Kidney (tissue), 14 donors: Measurements from ENCODE around the gene MINDY4B. TPM values are rescaled to one million over a fixed set of nuclear protein-coding genes. Genes with fewer than 3 reads are reported as not detected.

Source experiments
- DNase-seq, 5 donors: peaks; one replicate each; pipeline ENCODE4 v3.0.0-alpha.2; 2013 to 2020
- FAIRE-seq: peaks from 2 replicates; lab custom pipeline; 2012; peaks lifted over from hg19 to GRCh38; lab: Jason Lieb, UNC
- H3K27ac ChIP-seq, 2 donors: one replicate each; pipeline ENCODE4 v1.7.0; 2013; ENCODE audit warnings: low read depth in 2 of 2, low read length in 2 of 2, inconsistent platforms in 1 of 2
- H3K27me3 ChIP-seq: one replicate; pipeline ENCODE4 v1.7.1; 2013; ENCODE audit warnings: low read length, inconsistent platforms; ENCODE audit not compliant: control insufficient read depth, insufficient read depth
- H3K36me3 ChIP-seq, 3 donors: one replicate each; pipeline versions ENCODE4 v1.7.0 to v1.7.1; 2013; ENCODE audit warnings: low read length in 3 of 3, control low read depth in 1 of 3, inconsistent platforms in 1 of 3; ENCODE audit not compliant: insufficient read depth in 3 of 3, control insufficient read depth in 2 of 3
- H3K4me1 ChIP-seq, 3 donors: one replicate each; pipeline versions ENCODE4 v1.7.0 to v1.7.1; 2013; ENCODE audit warnings: low read length in 3 of 3, inconsistent platforms in 1 of 3, low read depth in 1 of 3; ENCODE audit not compliant: control insufficient read depth in 2 of 3, insufficient read depth in 2 of 3
- H3K4me3 ChIP-seq, 3 donors: one replicate each; pipeline versions ENCODE4 v1.7.0 to v1.8.1; 2013; ENCODE audit warnings: low read length in 3 of 3, control low read depth in 1 of 3, inconsistent platforms in 1 of 3
- H3K9ac ChIP-seq, 3 donors: one replicate each; pipeline versions ENCODE4 v1.7.0 to v1.7.1; 2013; ENCODE audit warnings: low read length in 3 of 3, control low read depth in 1 of 3, inconsistent platforms in 1 of 3
- H3K9me3 ChIP-seq, 3 donors: one replicate each; pipeline versions ENCODE4 v1.7.0 to v1.7.1; 2013; ENCODE audit warnings: low read length in 3 of 3, control low read depth in 1 of 3, inconsistent platforms in 1 of 3; ENCODE audit not compliant: control insufficient read depth in 2 of 3, insufficient read depth in 1 of 3
- intact Hi-C: fragments of 100-400 bp; cut with DNase I; formaldehyde crosslinking; loops from one replicate; pipeline ENCODE4 v1.11.1; 2022
- polyA plus RNA-seq: library from polyadenylated mRNA; stranded (reverse); fragments of 350-450 nt; fragmentation: Illumina TruSeq; extraction: RNeasy Lipid Tissue Mini Kit (QIAGEN cat#74804); gene quantifications from one replicate; pipeline ENCODE4 v1.2.3, GENCODE V29; 2014; ENCODE audit warnings: low read depth, low replicate concordance; ENCODE audit not compliant: insufficient read depth
- total RNA-seq: library from RNA; stranded (reverse); fragmentation: NEBNext Ultra II Directional; extraction: Animal tissue kit (Norgen Biotek cat#: 25700); gene quantifications from one replicate; pipeline ENCODE4 v1.2.1, GENCODE V29; 2021
- TF ChIP-seq, protein P1 (sequence below): IDR thresholded peaks from 3 replicates; pipeline ENCODE4 v1.5.1; 2012; ENCODE audit warnings: mild to moderate bottlenecking, moderate library complexity, borderline replicate concordance; ENCODE audit not compliant: insufficient read depth; ENCODE audit errors: extremely low read depth
- donor health status: control.
- donor health status: control.
- donor health status: control.
- donor health status: control.
- donor health status: control.
- donor health status: DM: yes; HTN: yes; CAD: no.
- donor health status: Normal renal cell carcinoma (clear cell type).

Gene MINDY4B
- total and polyA plus RNA-seq, 2 donors from 2014 or later = not detected

DNA sequence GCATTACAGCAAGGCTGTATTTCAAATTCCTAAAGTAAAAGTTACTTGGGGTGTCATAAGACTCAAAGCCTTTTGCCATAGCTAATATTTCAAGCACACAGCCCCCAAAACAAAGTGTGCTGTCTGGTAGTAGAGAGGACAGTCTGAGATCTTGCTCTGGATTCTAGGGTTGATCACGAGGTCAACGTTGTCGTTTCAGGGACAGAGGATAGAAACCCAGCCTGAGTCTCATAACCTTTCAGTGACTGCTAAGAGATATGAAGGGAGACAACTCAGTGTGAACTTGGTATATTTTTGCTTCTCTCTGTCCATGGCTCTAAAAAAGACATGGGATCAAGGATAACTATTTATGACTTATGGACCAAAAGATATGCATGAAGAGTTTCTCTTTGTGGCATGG is 25.6 kb upstream of the MINDY4B start:
- Histone ChIP-seq H3K27me3 (no peaks in the 10 kb centered on the region), H3K9ac (no peak overlapping the region), H3K36me3 (no peaks in the 10 kb centered on the region), H3K4me1 (no peaks in the 10 kb centered on the region), H3K27ac (no peak overlapping the region), H3K9me3 (no peaks in the 10 kb centered on the region), H3K4me3 (no peak overlapping the region)
- no peak for DNase-seq
- intact Hi-C loops = no loop called here
- TF ChIP-seq, protein P1, sequence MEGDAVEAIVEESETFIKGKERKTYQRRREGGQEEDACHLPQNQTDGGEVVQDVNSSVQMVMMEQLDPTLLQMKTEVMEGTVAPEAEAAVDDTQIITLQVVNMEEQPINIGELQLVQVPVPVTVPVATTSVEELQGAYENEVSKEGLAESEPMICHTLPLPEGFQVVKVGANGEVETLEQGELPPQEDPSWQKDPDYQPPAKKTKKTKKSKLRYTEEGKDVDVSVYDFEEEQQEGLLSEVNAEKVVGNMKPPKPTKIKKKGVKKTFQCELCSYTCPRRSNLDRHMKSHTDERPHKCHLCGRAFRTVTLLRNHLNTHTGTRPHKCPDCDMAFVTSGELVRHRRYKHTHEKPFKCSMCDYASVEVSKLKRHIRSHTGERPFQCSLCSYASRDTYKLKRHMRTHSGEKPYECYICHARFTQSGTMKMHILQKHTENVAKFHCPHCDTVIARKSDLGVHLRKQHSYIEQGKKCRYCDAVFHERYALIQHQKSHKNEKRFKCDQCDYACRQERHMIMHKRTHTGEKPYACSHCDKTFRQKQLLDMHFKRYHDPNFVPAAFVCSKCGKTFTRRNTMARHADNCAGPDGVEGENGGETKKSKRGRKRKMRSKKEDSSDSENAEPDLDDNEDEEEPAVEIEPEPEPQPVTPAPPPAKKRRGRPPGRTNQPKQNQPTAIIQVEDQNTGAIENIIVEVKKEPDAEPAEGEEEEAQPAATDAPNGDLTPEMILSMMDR = no peak
- no peak for FAIRE-seq

DNA sequence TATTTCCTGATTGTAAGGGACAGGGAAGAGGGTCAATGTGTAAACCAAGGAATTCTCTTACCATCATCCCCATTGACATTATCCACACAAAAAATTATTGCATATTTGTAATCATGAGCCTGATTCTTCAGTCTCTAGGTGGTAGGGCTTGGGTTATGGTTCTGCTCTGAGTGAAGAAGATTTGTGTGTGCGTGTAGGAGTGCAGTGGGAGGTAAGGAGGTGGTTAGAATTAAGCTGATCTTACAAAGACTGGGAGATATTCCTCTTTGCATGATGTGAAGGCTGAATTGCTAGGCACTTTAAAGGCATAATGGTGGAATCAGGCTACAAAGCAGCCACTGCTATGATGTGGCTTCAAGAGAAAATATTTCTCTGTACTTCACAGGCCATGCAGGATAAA is 23.0 kb upstream of the MINDY4B start:
- Histone ChIP-seq H3K9me3 (no peaks in the 10 kb centered on the region), H3K36me3 (no peaks in the 10 kb centered on the region), H3K27ac (no peak overlapping the region), H3K4me1 (no peaks in the 10 kb centered on the region), H3K4me3 (no peak overlapping the region), H3K9ac (no peak overlapping the region), H3K27me3 (no peaks in the 10 kb centered on the region)
- FAIRE-seq (no peak), DNase-seq (no peak)
- TF ChIP-seq, protein P1 = no peak
- intact Hi-C loops = no loop called here

DNA sequence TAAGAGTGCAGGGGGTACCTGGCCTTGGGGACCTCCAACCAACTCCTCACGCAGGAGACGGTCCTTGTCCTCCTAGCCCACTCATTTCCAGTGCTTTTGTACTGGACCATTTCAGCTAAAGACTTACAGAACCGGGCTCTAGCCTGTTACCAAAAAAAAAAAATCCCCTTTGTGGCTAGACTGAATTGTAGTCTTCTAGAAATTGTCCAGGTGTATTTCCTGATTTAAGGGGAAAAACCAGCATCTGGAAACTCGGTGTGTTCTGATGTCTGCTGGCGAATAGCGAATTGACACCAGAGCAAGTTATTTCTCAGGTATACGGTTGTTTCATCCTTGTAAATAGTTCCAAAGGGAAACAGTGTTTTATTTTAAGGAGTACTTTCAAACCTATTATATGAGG is 21.1 kb upstream of the MINDY4B start:
- TF ChIP-seq, protein P1 = no peak
- no peaks in the 10 kb centered on the region for H3K36me3 ChIP-seq
- no peak overlapping the region for H3K27ac ChIP-seq
- no peaks in the 10 kb centered on the region for H3K9me3 ChIP-seq
- no peak overlapping the region for H3K9ac ChIP-seq
- H3K4me1 ChIP-seq = no peaks in the 10 kb centered on the region
- intact Hi-C loops = no loop called here
- no peak overlapping the region for H3K4me3 ChIP-seq
- DNase-seq = no peak
- no peak for FAIRE-seq
- H3K27me3 ChIP-seq = no peaks in the 10 kb centered on the region

DNA sequence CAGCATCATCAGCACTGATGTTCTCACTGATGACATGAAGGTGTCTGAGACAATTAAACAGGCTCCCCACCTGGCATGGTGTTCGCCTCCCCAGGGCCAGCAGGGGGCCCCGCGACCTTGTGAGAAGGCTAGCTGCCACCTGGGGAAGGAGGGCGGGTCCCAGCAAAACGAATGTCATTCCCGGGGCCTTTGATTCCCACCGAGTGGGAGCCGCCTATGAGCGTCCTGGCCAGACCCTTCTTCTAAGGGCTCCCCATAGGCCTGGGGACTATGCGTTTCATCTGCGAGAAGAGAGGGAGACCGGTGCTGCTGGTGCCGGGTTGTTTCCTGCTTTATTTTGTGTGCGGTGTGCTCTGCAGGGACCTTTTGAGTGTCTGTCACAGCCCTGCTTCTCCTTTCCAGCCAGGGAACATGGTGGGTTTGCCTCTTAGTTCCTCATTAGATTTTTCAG is 20.5 kb upstream of the MINDY4B start:
- intact Hi-C loops = no loop called here

More for the DNA sequence above, 20.5 kb upstream of the MINDY4B start:
- Histone ChIP-seq H3K27ac (no peak overlapping the region), H3K36me3 (no peaks in the 10 kb centered on the region), H3K27me3 (no peaks in the 10 kb centered on the region), H3K9ac (no peak overlapping the region), H3K4me3 (no peak overlapping the region), H3K9me3 (no peaks in the 10 kb centered on the region), H3K4me1 (no peaks in the 10 kb centered on the region)
- no peak for FAIRE-seq
- TF ChIP-seq, protein P1 = peak; percentile 34
- DNase-seq = peak; percentile 65 to 75 (median 73)
